Articular chondrocyte of knee joint (primary cell): ENCODE measurements around the gene PLK2. TPM values are rescaled to one million over a fixed set of nuclear protein-coding genes. Genes with fewer than 3 reads are reported as not detected.

ENCODE experiments used
- total RNA-seq: library from RNA; depleted of rRNA; stranded (reverse); fragments of >200 nt; gene quantifications from 2 replicates; pipeline ENCODE4 v1.2.3, GENCODE V29; 2012

Gene PLK2
- 132 and 233 TPM in 2 replicates for total RNA-seq

DNA sequence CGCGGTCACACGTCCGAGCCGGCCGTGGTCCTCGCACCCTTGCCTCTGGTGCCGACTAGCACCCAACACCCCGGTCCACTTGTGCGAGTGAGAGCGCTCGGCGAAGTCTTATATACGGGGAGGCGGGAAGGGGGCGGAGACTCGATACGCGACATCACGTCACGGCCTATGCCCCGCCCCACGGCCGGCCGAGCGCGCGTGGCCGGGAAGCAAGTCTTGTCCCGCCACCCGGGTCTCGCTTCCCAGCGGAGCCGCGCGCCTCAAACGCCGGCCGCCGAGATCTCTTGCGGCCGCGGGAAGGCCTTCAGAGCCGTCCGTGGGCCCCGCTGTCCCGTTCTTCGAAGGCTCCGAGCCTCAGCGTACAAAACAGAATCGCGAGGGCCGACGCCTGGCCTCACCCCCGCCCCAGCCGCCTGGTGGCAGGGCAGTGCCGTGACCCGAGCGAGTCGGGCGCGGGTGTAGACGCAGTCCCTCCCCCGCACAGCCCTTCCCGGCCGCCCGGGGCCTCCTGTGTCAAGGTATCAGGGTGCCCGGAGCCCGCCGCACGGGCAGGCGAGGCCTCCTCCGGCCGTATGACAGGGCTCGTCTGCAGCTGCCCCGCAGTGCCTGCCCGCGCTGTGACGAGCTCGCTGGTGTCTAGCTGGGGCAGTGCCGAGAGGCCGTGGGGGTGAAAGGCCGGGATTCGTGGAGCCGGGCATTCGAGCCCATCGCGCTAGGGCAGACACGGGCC, at the start of gene PLK2:
TSS of gene PLK2 (minus strand) at position 85 of the 730 bp plus-strand sequence. CDS start 127 bp downstream, outside the sequence.

DNA sequence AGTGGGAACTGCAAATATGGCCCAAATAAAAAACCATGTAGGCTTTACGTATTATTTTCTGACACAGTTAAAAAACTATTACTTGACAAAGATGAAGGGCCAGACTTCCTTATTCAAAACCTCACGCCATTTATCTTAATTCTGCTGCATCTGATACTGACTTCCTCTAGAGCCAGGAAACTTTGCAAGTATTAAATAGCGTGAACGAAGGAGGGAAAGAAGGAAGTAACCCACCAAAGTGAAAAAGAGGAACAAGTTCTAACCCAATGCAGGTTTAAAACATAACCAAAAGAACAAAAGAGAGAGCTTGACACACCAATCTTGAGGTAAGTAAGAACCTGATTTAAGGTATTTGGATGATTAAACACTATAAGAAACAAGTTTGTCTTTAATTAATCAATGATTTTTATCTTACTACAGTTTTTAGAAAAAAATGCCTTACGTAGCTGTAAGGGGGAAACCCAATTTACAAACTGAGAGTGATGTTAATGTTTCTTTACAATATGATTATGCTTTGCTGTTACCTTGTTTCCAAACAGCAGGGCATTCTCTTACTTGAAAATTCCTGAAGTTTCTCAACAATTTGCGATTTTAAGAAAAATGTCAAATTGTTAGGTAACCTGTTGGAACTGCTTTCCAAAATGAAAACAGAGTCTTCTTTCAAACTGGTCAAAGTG, 31.5 kb upstream of the PLK2 start, which contains the start of gene GAPT:
TSS of gene GAPT (plus strand) at position 220 of the 677 bp plus-strand sequence. CDS start 3,102 bp downstream, outside the sequence.

Other genes with a start within 250 kb of the PLK2 start
- not detected in 2 replicates for gene GAPT, start 31.3 kb upstream of the PLK2 start, total RNA-seq
- not detected in 2 replicates for gene RAB3C, start 123.0 kb upstream of the PLK2 start, total RNA-seq